ENCODE measurements around the gene GLS2. TPM values are rescaled to one million over a fixed set of nuclear protein-coding genes. Genes with fewer than 3 reads are reported as not detected.

Gene GLS2
- total and polyA plus RNA-seq, 9 of the 15 experiments (the other 6 are each of a cell fraction or from before 2014, with no cell fraction given) = 0.11 TPM; not detected in 8

- peak; percentile 83 for FAIRE-seq
- TF ChIP-seq ZKSCAN3 (CRISPR knock-in tag; IDR thresholded peaks at IDR 0.05) (no peak), EWSR1 (IDR thresholded peaks at IDR 0.05; ENCODE audit: borderline replicate concordance, low read depth, partially characterized antibody) (no peak), OTX1 (CRISPR knock-in tag; IDR thresholded peaks at IDR 0.05) (0 out of 2 replicates have a peak, but pooled peaks have one; percentile 36), SIX5 (IDR thresholded peaks at IDR 0.05; ENCODE audit: borderline replicate concordance in 1 of 2, insufficient read depth in 1 of 2, low read depth in 1 of 2, low read length in 2 of 2) (no peak), TFAP4 (CRISPR knock-in tag; IDR thresholded peaks at IDR 0.05; ENCODE audit: borderline replicate concordance) (peak; percentile 98), ZKSCAN1 (IDR thresholded peaks at IDR 0.05; ENCODE audit: low read depth, low read length) (no peak), NCOR1 (IDR thresholded peaks at IDR 0.05) (no peak), RB1 (IDR thresholded peaks at IDR 0.05; ENCODE audit: low read depth) (peak; percentile 99), SIRT6 (IDR thresholded peaks at IDR 0.05; ENCODE audit: low read depth, low read length) (no peak), DLX4 (CRISPR knock-in tag; IDR thresholded peaks at IDR 0.05) (no peak), CSDE1 (IDR thresholded peaks at IDR 0.05) (peak in 1 of 2 experiments; percentile 37; a peak in 1 of 4 replicates), NFIX (CRISPR knock-in tag; IDR thresholded peaks at IDR 0.05; ENCODE audit: low read depth) (no peak), GATAD2A (IDR thresholded peaks at IDR 0.05) (0 out of 2 replicates have a peak, but pooled peaks have one; percentile 27), ATF7 (IDR thresholded peaks at IDR 0.05) (peak; percentile 73; the same call in 1 of the 2 replicates), CEBPZ (IDR thresholded peaks at IDR 0.05; ENCODE audit: borderline replicate concordance, low read depth, low read length) (no peak), HCFC1 (IDR thresholded peaks at IDR 0.05; ENCODE audit: low read depth, low read length) (no peak), TAF9B (IDR thresholded peaks at IDR 0.05; ENCODE audit: partially characterized antibody) (peak; percentile 54)
These were observed 38.9 kb downstream of the GLS2 start, which contains the start of gene TIMELESS for GRCh38 chr12:56448860-56449621. TIMELESS (minus strand) TSS chr12:56449426; CDS start chr12:56434170, 15,256 bp downstream.

More at GRCh38 chr12:56448860-56449621, 38.9 kb downstream of the GLS2 start, which contains the start of gene TIMELESS:
- DNase-seq (ENCODE audit: extremely low read depth in 1 of 4, low spot score in 3 of 4) (peak; percentile 94 to 95 (median 95)), ATAC-seq (peak; percentile 96)
- ChIA-PET CTCF (ENCODE audit: low intra/inter-chr PET ratio) (no interaction called here), POLR2A (interaction anchor here (0.6 to 2.9 kb wide), 17 partner anchors 10 to 327 kb away, joined by 3 to 23 read pairs (median 5); partner anchors contain the start of genes CNPY2 and STAT2)
- H3K79me2 ChIP-seq (ENCODE audit: control insufficient read depth, insufficient read depth, low read length) = peaks cover 39% of the 10 kb centered on the region
- BruUV-seq (replicated peaks) = TSS peak; percentile 76
- peak within 1 kb of the TSS; percentile 84 to 92 for H3K9ac ChIP-seq (ENCODE audit: insufficient read depth in 1 of 2, low read depth in 2 of 2, low read length in 2 of 2)
- H3K27ac ChIP-seq (ENCODE audit: extremely low read depth, low read depth, low read length) = peak within 1 kb of the TSS; percentile 91
- no peaks in the 10 kb centered on the region for H3K27me3 ChIP-seq (ENCODE audit: control insufficient read depth in 2 of 2, insufficient read depth in 2 of 2, low read length in 2 of 2)
- H3K9me3 ChIP-seq (replicated peaks; ENCODE audit: control insufficient read depth, insufficient read depth, low read depth, low read length) = no peaks in the 10 kb centered on the region
- WGBS (ENCODE audit: insufficient coverage, low coverage, missing lambda C conversion rate) = under 1% methylated on average over 57 of the region's 58 CpGs
- peak within 1 kb of the TSS; percentile 77 for H3K4me2 ChIP-seq (ENCODE audit: insufficient read depth, low read length)
- peak within 1 kb of the TSS; percentile 52 for H3K4me3 ChIP-seq
- in situ Hi-C loops (cut with MboI) = no loop called here
- no peaks in the 10 kb centered on the region for H4K20me1 ChIP-seq (replicated peaks; ENCODE audit: control insufficient read depth, insufficient read depth, low read length)
- H3K4me1 ChIP-seq (replicated peaks in 1 of 2; ENCODE audit: control insufficient read depth in 2 of 2, insufficient read depth in 2 of 2, low read length in 2 of 2) = peaks cover 11 to 19% of the 10 kb centered on the region in 2 experiments
- H3K9me1 ChIP-seq (ENCODE audit: control insufficient read depth, insufficient read depth, low read length) = no peaks in the 10 kb centered on the region
- intact Hi-C loops (cut with micrococcal nuclease) = loop anchor here (5.0 kb wide), 1 partner anchor 72 kb away; no protein-coding TSS in a partner anchor
- H2AFZ ChIP-seq (ENCODE audit: low read depth, low read length) = peak within 1 kb of the TSS; percentile 80
- H3K36me3 ChIP-seq (ENCODE audit: control insufficient read depth, insufficient read depth, low read length) = peaks cover 19% of the 10 kb centered on the region

Data from K562 (cell line).